Fibroblast of lung (primary cell): ENCODE results near the gene JMJD4. TPM values are rescaled to one million over a fixed set of nuclear protein-coding genes. Genes with fewer than 3 reads are reported as not detected.

ENCODE experiments used
- DNase-seq, 2 donors: peaks; one replicate each; pipeline versions ENCODE4 v3.0.0 to v3.0.0-alpha.2; 2010; ENCODE audit warnings: low read depth in 2 of 2
- H2AFZ ChIP-seq: 2 replicates; pipeline ENCODE4 v1.5.1; 2012; ENCODE audit warnings: low read length, control low read depth, inconsistent platforms
- H3K27ac ChIP-seq: 2 replicates; pipeline ENCODE4 v1.5.1; 2011; ENCODE audit warnings: low read length, control low read depth; ENCODE audit not compliant: insufficient read depth
- H3K27me3 ChIP-seq: 2 replicates; pipeline ENCODE4 v1.5.1; 2011; ENCODE audit warnings: mild to moderate bottlenecking, low read length; ENCODE audit not compliant: control insufficient read depth, insufficient read depth
- H3K36me3 ChIP-seq: 2 replicates; pipeline ENCODE4 v1.5.1; 2011; ENCODE audit warnings: low read length; ENCODE audit not compliant: control insufficient read depth, insufficient read depth
- H3K4me1 ChIP-seq: 2 replicates; pipeline ENCODE4 v1.5.1; 2011; ENCODE audit warnings: low read length; ENCODE audit not compliant: control insufficient read depth, insufficient read depth; ENCODE audit errors: extremely low read depth
- H3K4me2 ChIP-seq: 2 replicates; pipeline ENCODE4 v1.5.1; 2011; ENCODE audit warnings: low read length, control low read depth; ENCODE audit not compliant: insufficient read depth; ENCODE audit errors: extremely low read depth
- H3K4me3 ChIP-seq, 4 experiments: fragments of 200-600 bp in 1 of 4; sonication (generic) in 1 of 4; replicated peaks in 1 of 4; 2 replicates each; pipeline ENCODE4 v1.5.1; 2011 to 2016; ENCODE audit warnings: low read length in 4 of 4, low read depth in 3 of 4, mild to moderate bottlenecking in 3 of 4, control low read depth in 2 of 4, inconsistent platforms in 1 of 4, mixed read lengths in 1 of 4; ENCODE audit not compliant: insufficient read depth in 1 of 4; ENCODE audit errors: control extremely low read depth in 1 of 4
- H3K79me2 ChIP-seq: 2 replicates; pipeline ENCODE4 v1.5.1; 2012; ENCODE audit warnings: mild to moderate bottlenecking, low read length, inconsistent platforms; ENCODE audit not compliant: control insufficient read depth, insufficient read depth
- H3K9ac ChIP-seq: 2 replicates; pipeline ENCODE4 v1.5.1; 2011; ENCODE audit warnings: mild to moderate bottlenecking, low read length, control low read depth; ENCODE audit not compliant: insufficient read depth
- H3K9me3 ChIP-seq: 2 replicates; pipeline ENCODE4 v1.5.1; 2012; ENCODE audit warnings: low read depth, low read length; ENCODE audit not compliant: control insufficient read depth, insufficient read depth
- H4K20me1 ChIP-seq: 2 replicates; pipeline ENCODE4 v1.5.1; 2011; ENCODE audit warnings: low read length; ENCODE audit not compliant: control insufficient read depth, insufficient read depth; ENCODE audit errors: extremely low read depth
- EZH2 ChIP-seq: IDR thresholded peaks from 2 replicates; pipeline ENCODE4 v1.5.1; 2012; ENCODE audit warnings: low read length, control low read depth, mild to moderate bottlenecking; ENCODE audit errors: missing control alignments
- polyA plus RNA-seq, 2 donors: library from polyadenylated mRNA; depleted of rRNA in 1 of 2; stranded (reverse) in 1 of 2; unstranded in 1 of 2; fragments of >200 nt; gene quantifications; 2 replicates each; pipeline ENCODE4 v1.2.1, GENCODE V29; 2011 to 2012; ENCODE audit warnings: missing spikeins in 1 of 2
- total RNA-seq: library from RNA; depleted of rRNA; stranded (reverse); fragments of >200 nt; gene quantifications from 2 replicates; pipeline ENCODE4 v1.2.1, GENCODE V29; 2014
- TF ChIP-seq, protein P1 (sequence below), 2 donors: IDR thresholded peaks in 1 of 2; conservative IDR thresholded peaks in 1 of 2; 1 replicate in 1 of 2; 2 replicates in 1 of 2; pipeline ENCODE4 v1.5.1; 2011 to 2012; ENCODE audit warnings: low read length in 2 of 2, control low read depth in 1 of 2, inconsistent platforms in 1 of 2, low read depth in 1 of 2, mild to moderate bottlenecking in 1 of 2

The JMJD4 gene
- total and polyA plus RNA-seq, 2 donors (not counting 1 experiment from before 2014, with no cell fraction given): 12.1 to 26.4 TPM

GRCh38 chr1:227769047-227769935 is 34.2 kb upstream of the JMJD4 start:
- H3K79me2 ChIP-seq: no peaks in the 10 kb centered on the region
- H3K4me1 ChIP-seq: no peaks in the 10 kb centered on the region
- H3K9ac ChIP-seq: no peak overlapping the region
- H4K20me1 ChIP-seq: no peaks in the 10 kb centered on the region
- H3K36me3 ChIP-seq: peaks cover 13% of the 10 kb centered on the region
- H3K9me3 ChIP-seq: no peaks in the 10 kb centered on the region
- TF ChIP-seq, protein P1, sequence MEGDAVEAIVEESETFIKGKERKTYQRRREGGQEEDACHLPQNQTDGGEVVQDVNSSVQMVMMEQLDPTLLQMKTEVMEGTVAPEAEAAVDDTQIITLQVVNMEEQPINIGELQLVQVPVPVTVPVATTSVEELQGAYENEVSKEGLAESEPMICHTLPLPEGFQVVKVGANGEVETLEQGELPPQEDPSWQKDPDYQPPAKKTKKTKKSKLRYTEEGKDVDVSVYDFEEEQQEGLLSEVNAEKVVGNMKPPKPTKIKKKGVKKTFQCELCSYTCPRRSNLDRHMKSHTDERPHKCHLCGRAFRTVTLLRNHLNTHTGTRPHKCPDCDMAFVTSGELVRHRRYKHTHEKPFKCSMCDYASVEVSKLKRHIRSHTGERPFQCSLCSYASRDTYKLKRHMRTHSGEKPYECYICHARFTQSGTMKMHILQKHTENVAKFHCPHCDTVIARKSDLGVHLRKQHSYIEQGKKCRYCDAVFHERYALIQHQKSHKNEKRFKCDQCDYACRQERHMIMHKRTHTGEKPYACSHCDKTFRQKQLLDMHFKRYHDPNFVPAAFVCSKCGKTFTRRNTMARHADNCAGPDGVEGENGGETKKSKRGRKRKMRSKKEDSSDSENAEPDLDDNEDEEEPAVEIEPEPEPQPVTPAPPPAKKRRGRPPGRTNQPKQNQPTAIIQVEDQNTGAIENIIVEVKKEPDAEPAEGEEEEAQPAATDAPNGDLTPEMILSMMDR (conservative IDR thresholded peaks at IDR 0.05 in 1 of 2, IDR thresholded peaks at IDR 0.05 in 1 of 2; ENCODE audit: low read depth in 1 of 2, low read length in 2 of 2): no peak
- no peak for TF ChIP-seq EZH2
- no peak overlapping the region for H3K4me2 ChIP-seq
- H3K27me3 ChIP-seq: no peaks in the 10 kb centered on the region
- H3K27ac ChIP-seq: no peak overlapping the region
- no peak for DNase-seq
- H3K4me3 ChIP-seq: no peak overlapping the region
- no peak overlapping the region for H2AFZ ChIP-seq

DNA sequence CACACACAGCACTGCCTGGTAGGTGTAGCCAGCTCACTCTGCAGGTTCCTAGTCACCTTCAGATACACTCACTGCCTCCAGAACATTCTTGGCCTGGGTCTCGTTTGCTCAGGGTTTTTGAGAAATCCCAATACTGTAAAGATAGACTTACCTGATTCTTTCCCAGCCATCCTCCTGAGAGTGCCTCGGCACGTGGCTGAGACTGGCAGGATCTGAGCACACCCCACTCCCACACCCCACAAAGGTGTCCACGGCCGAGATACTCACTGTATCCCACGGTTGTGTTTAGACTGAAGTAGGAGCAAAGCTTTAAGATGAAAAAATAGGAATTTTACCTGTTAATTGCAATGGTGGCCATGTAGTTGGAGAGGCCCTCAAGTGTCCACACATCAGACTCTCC is 33.5 kb upstream of the JMJD4 start:
- peaks cover 13% of the 10 kb centered on the region for H3K36me3 ChIP-seq
- H3K27me3 ChIP-seq: no peaks in the 10 kb centered on the region
- H3K9me3 ChIP-seq: no peaks in the 10 kb centered on the region
- H3K79me2 ChIP-seq: no peaks in the 10 kb centered on the region
- H3K4me2 ChIP-seq: no peak overlapping the region
- H3K4me3 ChIP-seq: no peak overlapping the region
- peaks cover 3% of the 10 kb centered on the region for H3K4me1 ChIP-seq
- H2AFZ ChIP-seq: no peak overlapping the region
- TF ChIP-seq, protein P1 (conservative IDR thresholded peaks at IDR 0.05 in 1 of 2, IDR thresholded peaks at IDR 0.05 in 1 of 2; ENCODE audit: low read depth in 1 of 2, low read length in 2 of 2): no peak
- no peak for TF ChIP-seq EZH2
- H3K9ac ChIP-seq: no peak overlapping the region
- no peak overlapping the region for H3K27ac ChIP-seq
- DNase-seq: no peak
- H4K20me1 ChIP-seq: no peaks in the 10 kb centered on the region

DNA sequence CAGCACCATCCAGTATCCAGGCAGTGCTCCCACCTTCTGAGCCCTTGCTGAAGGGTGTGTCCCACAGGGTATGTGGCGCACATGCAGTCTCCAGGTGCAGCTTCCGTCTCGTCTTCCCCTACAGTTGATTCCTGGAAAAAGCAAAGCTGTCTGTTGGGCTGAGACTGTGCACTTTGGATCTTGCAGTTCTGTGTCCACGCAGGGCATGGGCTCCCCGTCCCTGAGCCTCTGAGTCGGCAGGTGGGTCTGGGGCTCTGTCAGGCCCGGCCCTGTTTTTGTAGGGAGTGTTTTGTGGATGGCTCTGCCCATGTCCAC is 33.0 kb upstream of the JMJD4 start:
- no peak overlapping the region for H3K4me2 ChIP-seq
- TF ChIP-seq EZH2: no peak
- TF ChIP-seq, protein P1 (conservative IDR thresholded peaks at IDR 0.05 in 1 of 2, IDR thresholded peaks at IDR 0.05 in 1 of 2; ENCODE audit: low read depth in 1 of 2, low read length in 2 of 2): no peak
- DNase-seq: no peak
- H3K27ac ChIP-seq: no peak overlapping the region
- H3K9me3 ChIP-seq: no peaks in the 10 kb centered on the region
- no peaks in the 10 kb centered on the region for H4K20me1 ChIP-seq
- H3K4me3 ChIP-seq: no peak overlapping the region
- H3K27me3 ChIP-seq: no peaks in the 10 kb centered on the region
- H2AFZ ChIP-seq: no peak overlapping the region
- H3K9ac ChIP-seq: no peak overlapping the region
- no peaks in the 10 kb centered on the region for H3K79me2 ChIP-seq
- peaks cover 13% of the 10 kb centered on the region for H3K36me3 ChIP-seq
- peaks cover 8% of the 10 kb centered on the region for H3K4me1 ChIP-seq
